Caco-2 (cell line): ENCODE results near the gene SPR. TPM values are rescaled to one million over a fixed set of nuclear protein-coding genes. Genes with fewer than 3 reads are reported as not detected.

Experiments used
- BruUV-seq: library from RNA; stranded (reverse); fragments of 400-500 nt; replicated peaks from 2 replicates; lab custom pipeline; 2021; lab: Mats Ljungman, UMichigan
- CTCF ChIA-PET: fragments of 300-600 bp; sonication (Branson Sonifier 250); formaldehyde crosslinking; loops from one replicate; lab custom pipeline; 2022; ENCODE audit warnings: antibody characterized with exemption; lab: Charles Lee
- POLR2A ChIA-PET: fragments of 300-600 bp; sonication (Branson Sonifier 250); formaldehyde crosslinking; loops from one replicate; lab custom pipeline; 2022; ENCODE audit warnings: antibody characterized with exemption; lab: Charles Lee
- DNase-seq, 2 experiments: peaks; one replicate each; pipeline versions ENCODE4 v3.0.0 to v3.0.0-alpha.2; 2020 to 2022
- H3K27me3 ChIP-seq: replicated peaks from 2 replicates; pipeline ENCODE4 v1.6.0; 2011; ENCODE audit warnings: low read length; ENCODE audit not compliant: control insufficient read depth, insufficient read depth
- H3K36me3 ChIP-seq: 2 replicates; pipeline ENCODE4 v1.5.1; 2011; ENCODE audit warnings: low read length; ENCODE audit not compliant: control insufficient read depth, insufficient read depth
- H3K4me1 ChIP-seq: fragments of 250-450 bp; sonication (Bioruptor Pico); 2 replicates; pipeline ENCODE4 v1.5.1; 2020; ENCODE audit warnings: mild to moderate bottlenecking
- H3K4me3 ChIP-seq: 2 replicates; pipeline ENCODE4 v1.5.1; 2011; ENCODE audit warnings: low read depth, mild to moderate bottlenecking, control low read depth, low read length
- H3K9me3 ChIP-seq: fragments of 250-450 bp; sonication (Bioruptor Pico); 2 replicates; pipeline ENCODE4 v1.5.1; 2020; ENCODE audit warnings: mild to moderate bottlenecking, moderate library complexity
- H3K27ac Mint-ChIP-seq: one replicate; pipeline ENCODE4 v1.8.0; 2022; ENCODE audit warnings: mixed read lengths; ENCODE audit not compliant: unreplicated experiment
- H3K27me3 Mint-ChIP-seq: one replicate; pipeline ENCODE4 v1.8.0; 2022; ENCODE audit warnings: mixed read lengths; ENCODE audit not compliant: insufficient read depth, unreplicated experiment
- H3K36me3 Mint-ChIP-seq: one replicate; pipeline ENCODE4 v1.8.0; 2022; ENCODE audit warnings: mild to moderate bottlenecking, mixed read lengths; ENCODE audit not compliant: insufficient read depth, unreplicated experiment
- H3K4me1 Mint-ChIP-seq: one replicate; pipeline ENCODE4 v1.8.0; 2022; ENCODE audit warnings: low read depth, mixed read lengths; ENCODE audit not compliant: unreplicated experiment
- H3K4me3 Mint-ChIP-seq: one replicate; pipeline ENCODE4 v1.8.0; 2022; ENCODE audit warnings: mild to moderate bottlenecking, moderate library complexity, mixed read lengths; ENCODE audit not compliant: unreplicated experiment
- H3K9me3 Mint-ChIP-seq: one replicate; pipeline ENCODE4 v1.8.0; 2022; ENCODE audit warnings: mixed read lengths; ENCODE audit not compliant: unreplicated experiment
- CTCF ChIP-seq, 2 experiments: fragments of 200-600 bp in 1 of 2; IDR thresholded peaks; 1 replicate in 1 of 2; 2 replicates in 1 of 2; pipeline versions ENCODE4 v1.5.1 to v1.8.0; 2011 to 2022; ENCODE audit warnings: antibody characterized with exemption in 1 of 2, control low read depth in 1 of 2, inconsistent platforms in 1 of 2, low read depth in 1 of 2, low read length in 1 of 2, mild to moderate bottlenecking in 1 of 2, moderate library complexity in 1 of 2; ENCODE audit not compliant: insufficient read depth in 1 of 2, severe bottlenecking in 1 of 2, unreplicated experiment in 1 of 2
- intact Hi-C: fragments of 100-400 bp; cut with micrococcal nuclease; formaldehyde crosslinking; loops from one replicate; pipeline ENCODE4 v1.10.0; 2022; ENCODE audit not compliant: unreplicated experiment
- total RNA-seq: library from RNA; stranded (reverse); gene quantifications from 2 replicates; pipeline ENCODE4 v1.2.3, GENCODE V29; 2022

Gene SPR
- total RNA-seq, 1 experiment from 2014 or later, result 49.6 TPM

- H3K4me3 ChIP-seq, result no peak overlapping the region
- no peaks in the 10 kb centered on the region for H3K27me3 Mint-ChIP-seq
- POLR2A ChIA-PET, result no interaction called here
- intact Hi-C loops, result no loop called here
- no peak for TF ChIP-seq CTCF (IDR thresholded peaks at IDR 0.05; ENCODE audit: insufficient read depth in 1 of 2, low read depth in 1 of 2, low read length in 1 of 2, severe bottlenecking in 1 of 2, unreplicated experiment in 1 of 2)
- no TSS peak for BruUV-seq
- H3K36me3 Mint-ChIP-seq, result no peaks in the 10 kb centered on the region
- DNase-seq, result no peak
- H3K4me3 Mint-ChIP-seq, result no peak overlapping the region
- CTCF ChIA-PET, result interaction anchor here (4.8 kb wide), 1 partner anchor 40 kb away, joined by 62 read pairs; no protein-coding TSS in a partner anchor
- no peaks in the 10 kb centered on the region; the same call in 1 of the 2 replicates for H3K27me3 ChIP-seq
- no peaks in the 10 kb centered on the region for H3K9me3 Mint-ChIP-seq
- peaks cover 1% of the 10 kb centered on the region for H3K36me3 ChIP-seq
- H3K9me3 ChIP-seq, result no peaks in the 10 kb centered on the region
- H3K4me1 Mint-ChIP-seq, result peaks cover 6% of the 10 kb centered on the region
- no peak overlapping the region for H3K27ac Mint-ChIP-seq
- 0 out of 2 replicates have a peak, but pooled peaks cover 5% of the 10 kb centered on the region for H3K4me1 ChIP-seq
Measured at GRCh38 chr2:72932805-72933204, 45.6 kb downstream of the SPR start.

GRCh38 chr2:72933207-72933606 lies 46.0 kb downstream of the SPR start:
- intact Hi-C loops, result no loop called here
- Mint-ChIP-seq H3K4me1 (peaks cover 6% of the 10 kb centered on the region), H3K4me3 (no peak overlapping the region), H3K9me3 (no peaks in the 10 kb centered on the region), H3K27me3 (no peaks in the 10 kb centered on the region), H3K27ac (no peak overlapping the region), H3K36me3 (no peaks in the 10 kb centered on the region)
- ChIA-PET CTCF (interaction anchor here (0.8 to 4.8 kb wide), 3 partner anchors 19 to 47 kb away, joined by 3 to 62 read pairs (median 3); no protein-coding TSS in a partner anchor), POLR2A (no interaction called here)
- Histone ChIP-seq H3K4me1 (0 out of 2 replicates have a peak, but pooled peaks cover 5% of the 10 kb centered on the region), H3K36me3 (peaks cover 1% of the 10 kb centered on the region), H3K27me3 (no peaks in the 10 kb centered on the region; the same call in 1 of the 2 replicates), H3K4me3 (no peak overlapping the region), H3K9me3 (no peaks in the 10 kb centered on the region)
- TF ChIP-seq CTCF (IDR thresholded peaks at IDR 0.05; ENCODE audit: insufficient read depth in 1 of 2, low read depth in 1 of 2, low read length in 1 of 2, severe bottlenecking in 1 of 2, unreplicated experiment in 1 of 2), result no peak
- DNase-seq, result no peak
- no TSS peak for BruUV-seq

GRCh38 chr2:72933646-72934151 lies 46.5 kb downstream of the SPR start:
- no peak overlapping the region for H3K4me3 Mint-ChIP-seq
- Histone ChIP-seq H3K36me3 (peaks cover 1% of the 10 kb centered on the region), H3K4me1 (0 out of 2 replicates have a peak, but pooled peaks cover 5% of the 10 kb centered on the region), H3K27me3 (no peaks in the 10 kb centered on the region; the same call in 1 of the 2 replicates), H3K9me3 (no peaks in the 10 kb centered on the region), H3K4me3 (no peak overlapping the region)
- H3K9me3 Mint-ChIP-seq, result no peaks in the 10 kb centered on the region
- intact Hi-C loops, result loop anchor here (2.0 kb wide), 1 partner anchor 15 kb away; no protein-coding TSS in a partner anchor
- no TSS peak for BruUV-seq
- TF ChIP-seq CTCF (IDR thresholded peaks at IDR 0.05; ENCODE audit: insufficient read depth in 1 of 2, low read depth in 1 of 2, low read length in 1 of 2, severe bottlenecking in 1 of 2, unreplicated experiment in 1 of 2), result no peak
- no peak overlapping the region for H3K27ac Mint-ChIP-seq
- H3K4me1 Mint-ChIP-seq, result peaks cover 6% of the 10 kb centered on the region
- H3K27me3 Mint-ChIP-seq, result no peaks in the 10 kb centered on the region
- ChIA-PET CTCF (interaction anchor here (0.5 to 4.8 kb wide), 6 partner anchors 17 to 780 kb away, joined by 3 to 62 read pairs (median 3); no protein-coding TSS in a partner anchor), POLR2A (no interaction called here)
- DNase-seq, result no peak
- H3K36me3 Mint-ChIP-seq, result peaks cover 2% of the 10 kb centered on the region
